H9 (cell line): ENCODE data around the gene SNORC. TPM values are rescaled to one million over a fixed set of nuclear protein-coding genes. Genes with fewer than 3 reads are reported as not detected.

Source experiments
- DNase-seq: peaks from one replicate; pipeline ENCODE4 v3.0.0-alpha.2; 2017
- H2AFZ ChIP-seq: one replicate; pipeline ENCODE4 v1.6.1; 2013; ENCODE audit warnings: mild to moderate bottlenecking, low read length, control low read depth, moderate library complexity
- H2AK5ac ChIP-seq: 2 replicates; pipeline ENCODE4 v1.6.1; 2013; ENCODE audit warnings: low read length, control low read depth, mixed read lengths; ENCODE audit not compliant: insufficient read length
- H2BK120ac ChIP-seq: one replicate; pipeline ENCODE4 v1.6.1; 2013; ENCODE audit warnings: low read depth, mild to moderate bottlenecking, low read length, control low read depth, inconsistent platforms; ENCODE audit not compliant: poor library complexity, severe bottlenecking
- H2BK12ac ChIP-seq: 2 replicates; pipeline ENCODE4 v1.6.1; 2013; ENCODE audit warnings: low read length, control low read depth, mixed read lengths, low read depth; ENCODE audit not compliant: insufficient read length
- H2BK15ac ChIP-seq: 2 replicates; pipeline ENCODE4 v1.6.1; 2013; ENCODE audit warnings: low read depth, low read length, control low read depth
- H2BK20ac ChIP-seq: one replicate; pipeline ENCODE4 v1.6.1; 2013; ENCODE audit warnings: low read depth, mild to moderate bottlenecking, low read length, control low read depth, inconsistent platforms; ENCODE audit not compliant: poor library complexity, severe bottlenecking
- H2BK5ac ChIP-seq: 2 replicates; pipeline ENCODE4 v1.6.1; 2013; ENCODE audit warnings: low read length, control low read depth, mixed read lengths; ENCODE audit not compliant: insufficient read length
- H3K14ac ChIP-seq: 2 replicates; pipeline ENCODE4 v1.6.1; 2013; ENCODE audit warnings: low read length, control low read depth; ENCODE audit not compliant: insufficient read depth
- H3K18ac ChIP-seq: 2 replicates; pipeline ENCODE4 v1.6.1; 2013; ENCODE audit warnings: low read depth, mild to moderate bottlenecking, mixed read lengths, low read length, control low read depth; ENCODE audit not compliant: insufficient read length
- H3K23ac ChIP-seq: 2 replicates; pipeline ENCODE4 v1.6.1; 2013; ENCODE audit warnings: low read length, control low read depth, mixed read lengths, low read depth; ENCODE audit not compliant: insufficient read length
- H3K23me2 ChIP-seq: 2 replicates; pipeline ENCODE4 v1.6.1; 2013; ENCODE audit warnings: low read depth, mild to moderate bottlenecking, mixed read lengths, low read length, control low read depth; ENCODE audit not compliant: insufficient read length, poor library complexity, severe bottlenecking
- H3K27ac ChIP-seq: 2 replicates; pipeline ENCODE4 v1.5.1; 2013; ENCODE audit warnings: low read length, control low read depth, mixed read lengths, low read depth; ENCODE audit not compliant: insufficient read length
- H3K27me3 ChIP-seq: 2 replicates; pipeline ENCODE4 v1.6.1; 2013; ENCODE audit warnings: low read length, control low read depth, inconsistent platforms; ENCODE audit not compliant: insufficient read depth
- H3K4ac ChIP-seq: 2 replicates; pipeline ENCODE4 v1.6.1; 2013; ENCODE audit warnings: low read depth, mild to moderate bottlenecking, control low read depth, inconsistent platforms, low read length, moderate library complexity
- H3K4me1 ChIP-seq: 2 replicates; pipeline ENCODE4 v1.6.1; 2013; ENCODE audit warnings: low read length, control low read depth, inconsistent platforms; ENCODE audit not compliant: insufficient read depth
- H3K4me2 ChIP-seq: 2 replicates; pipeline ENCODE4 v1.6.1; 2013; ENCODE audit warnings: low read length, control low read depth, mixed read lengths; ENCODE audit not compliant: insufficient read length, insufficient read depth
- H3K56ac ChIP-seq: 2 replicates; pipeline ENCODE4 v1.6.1; 2013; ENCODE audit warnings: low read depth, mild to moderate bottlenecking, mixed read lengths, low read length, control low read depth; ENCODE audit not compliant: insufficient read length
- H3K79me1 ChIP-seq: 2 replicates; pipeline ENCODE4 v1.6.1; 2013; ENCODE audit warnings: low read depth, mild to moderate bottlenecking, moderate library complexity, low read length, control low read depth, inconsistent platforms; ENCODE audit not compliant: insufficient read depth, poor library complexity, severe bottlenecking
- H3K79me2 ChIP-seq: 2 replicates; pipeline ENCODE4 v1.6.1; 2013; ENCODE audit warnings: low read length, control low read depth, inconsistent platforms; ENCODE audit not compliant: insufficient read depth
- H3K9ac ChIP-seq: 2 replicates; pipeline ENCODE4 v1.6.1; 2013; ENCODE audit warnings: low read length, control low read depth, mixed read lengths; ENCODE audit not compliant: insufficient read length; ENCODE audit errors: extremely low read depth
- H3K9me3 ChIP-seq: one replicate; pipeline ENCODE4 v1.6.1; 2013; ENCODE audit warnings: low read depth, low read length, inconsistent platforms; ENCODE audit not compliant: control insufficient read depth
- H3T11ph ChIP-seq: one replicate; pipeline ENCODE4 v1.6.1; 2013; ENCODE audit warnings: mild to moderate bottlenecking, low read length, control low read depth, inconsistent platforms
- H4K20me1 ChIP-seq: one replicate; pipeline ENCODE4 v1.6.1; 2013; ENCODE audit not compliant: control insufficient read depth, insufficient read length, insufficient read depth
- H4K5ac ChIP-seq: 2 replicates; pipeline ENCODE4 v1.6.1; 2013; ENCODE audit warnings: low read depth, mild to moderate bottlenecking, mixed read lengths, low read length, control low read depth; ENCODE audit not compliant: insufficient read length
- H4K8ac ChIP-seq: replicated peaks from 2 replicates; pipeline ENCODE4 v1.6.1; 2013; ENCODE audit warnings: low read length, control low read depth, mixed read lengths, low read depth; ENCODE audit not compliant: insufficient read length
- H4K91ac ChIP-seq: 2 replicates; pipeline ENCODE4 v1.6.1; 2013; ENCODE audit warnings: low read depth, mild to moderate bottlenecking, moderate library complexity, mixed read lengths, low read length, control low read depth; ENCODE audit not compliant: insufficient read length
- H3K27ac Mint-ChIP-seq, 3 experiments: 2 replicates in 2 of 3; 3 replicates in 1 of 3; pipeline ENCODE4 v1.8.0; 2020 to 2021; ENCODE audit warnings: mixed read lengths in 3 of 3, mild to moderate bottlenecking in 1 of 3, moderate library complexity in 1 of 3
- H3K27me3 Mint-ChIP-seq: 2 replicates; pipeline ENCODE4 v1.8.0; 2021; ENCODE audit warnings: low read depth, mild to moderate bottlenecking, moderate library complexity, mixed read lengths
- H3K36me3 Mint-ChIP-seq, 3 experiments: 2 replicates in 2 of 3; 3 replicates in 1 of 3; pipeline ENCODE4 v1.8.0; 2020 to 2021; ENCODE audit warnings: low read depth in 3 of 3, mixed read lengths in 3 of 3; ENCODE audit not compliant: insufficient read depth in 1 of 3
- H3K4me1 Mint-ChIP-seq, 2 experiments: 2 replicates each; pipeline ENCODE4 v1.8.0; 2020; ENCODE audit warnings: mixed read lengths in 2 of 2
- H3K4me3 Mint-ChIP-seq, 2 experiments: 2 replicates in 1 of 2; 3 replicates in 1 of 2; pipeline ENCODE4 v1.8.0; 2020 to 2021; ENCODE audit warnings: mild to moderate bottlenecking in 2 of 2, mixed read lengths in 2 of 2, moderate library complexity in 1 of 2
- H3K9me3 Mint-ChIP-seq, 2 experiments: 2 replicates in 1 of 2; 3 replicates in 1 of 2; pipeline ENCODE4 v1.8.0; 2020; ENCODE audit warnings: mild to moderate bottlenecking in 2 of 2, mixed read lengths in 2 of 2, moderate library complexity in 1 of 2
- CTCF ChIP-seq: fragments of 200-600 bp; sonication (generic); conservative IDR thresholded peaks from 3 replicates; pipeline ENCODE4 v1.8.0; 2021; ENCODE audit warnings: antibody characterized with exemption, mild to moderate bottlenecking
- total RNA-seq: library from RNA; stranded (reverse); gene quantifications from 2 replicates; pipeline ENCODE4 v1.2.1, GENCODE V29; 2021

The SNORC gene
- total RNA-seq, 1 experiment from 2014 or later, result 1.1 TPM

GRCh38 chr2:232924433-232924832, 54.4 kb downstream of the SNORC start:
- DNase-seq, result no peak
- H3K4me1 Mint-ChIP-seq, result peaks cover 27 to 32% of the 10 kb centered on the region in 2 experiments

More at GRCh38 chr2:232924433-232924832, 54.4 kb downstream of the SNORC start:
- H3K4ac ChIP-seq, result no peak overlapping the region
- peaks cover 88% of the 10 kb centered on the region for H3K27me3 Mint-ChIP-seq
- H2BK120ac ChIP-seq, result no peak overlapping the region
- no peak for TF ChIP-seq CTCF
- no peak overlapping the region for H3K27ac ChIP-seq
- no peaks in the 10 kb centered on the region for H4K20me1 ChIP-seq
- H3K79me2 ChIP-seq, result no peaks in the 10 kb centered on the region
- no peak overlapping the region for H3K14ac ChIP-seq
- H3K18ac ChIP-seq, result no peak overlapping the region
- H4K8ac ChIP-seq, result no peak overlapping the region
- H3K4me3 Mint-ChIP-seq, result no peak overlapping the region
- no peak overlapping the region for H3T11ph ChIP-seq
- H2AFZ ChIP-seq, result no peak overlapping the region
- no peak overlapping the region for H4K5ac ChIP-seq
- no peak overlapping the region for H2BK15ac ChIP-seq
- H3K27me3 ChIP-seq, result peaks cover 30% of the 10 kb centered on the region
- H3K4me2 ChIP-seq, result no peak overlapping the region
- no peak overlapping the region for H4K91ac ChIP-seq
- H2AK5ac ChIP-seq, result no peak overlapping the region
- H3K27ac Mint-ChIP-seq, result no peak overlapping the region
- H2BK5ac ChIP-seq, result no peak overlapping the region
- no peak overlapping the region for H2BK20ac ChIP-seq
- H3K9ac ChIP-seq, result no peak overlapping the region
- peaks cover 12% of the 10 kb centered on the region for H3K23me2 ChIP-seq
- H3K79me1 ChIP-seq, result no peaks in the 10 kb centered on the region
- H3K9me3 ChIP-seq, result no peaks in the 10 kb centered on the region
- H2BK12ac ChIP-seq, result no peak overlapping the region
- no peaks in the 10 kb centered on the region for H3K4me1 ChIP-seq
- H3K9me3 Mint-ChIP-seq, result peaks cover 2 to 5% of the 10 kb centered on the region in 2 experiments; a peak in 3 of 5 replicates
- no peak overlapping the region for H3K56ac ChIP-seq
- H3K36me3 Mint-ChIP-seq, result 0 out of 7 replicates have a peak, but pooled peaks cover 0 to 2% (median 0%) of the 10 kb centered on the region in 3 experiments
- H3K23ac ChIP-seq, result no peak overlapping the region
